HepG2 (cell line): Measurements from ENCODE around the gene NELL2. TPM values are rescaled to one million over a fixed set of nuclear protein-coding genes. Genes with fewer than 3 reads are reported as not detected.

ENCODE experiments used
- ATAC-seq: fragments of 200-7000 bp; cut with Tn5 transposase; 3 replicates; pipeline ENCODE4 v1.9.1; 2020; ENCODE audit warnings: mild to moderate bottlenecking, moderate library complexity
- BruUV-seq: library from RNA; stranded (reverse); fragments of 400-500 nt; replicated peaks from 2 replicates; lab custom pipeline; 2021; lab: Mats Ljungman, UMichigan
- CTCF ChIA-PET: fragments of 300-600 bp; formaldehyde crosslinking; extraction: SDS; loops from one replicate; lab custom pipeline; 2021; ENCODE audit warnings: low total read pairs, inconsistent platforms, low intra/inter-chr PET ratio; lab: Yijun Ruan, JAX
- POLR2A ChIA-PET: fragments of 350-600 bp; sonication (Branson Sonifier 250); formaldehyde crosslinking; loops from one replicate; lab custom pipeline; 2020; ENCODE audit warnings: antibody characterized with exemption, inconsistent platforms; lab: Yijun Ruan, JAX
- DNase-seq: peaks from one replicate; pipeline ENCODE4 v3.0.0-alpha.2; 2015; ENCODE audit warnings: low spot score
- FAIRE-seq: peaks from 3 replicates; lab custom pipeline; 2011; peaks lifted over from hg19 to GRCh38; lab: Jason Lieb, UNC
- H2AFZ ChIP-seq: one replicate; pipeline ENCODE4 v1.6.1; 2011; ENCODE audit warnings: low read length, inconsistent platforms
- H3K27ac ChIP-seq: fragments of 300-600 bp; 3 replicates; pipeline ENCODE4 v1.8.0; 2011; ENCODE audit warnings: mixed run types, mild to moderate bottlenecking, mixed read lengths, low read length, inconsistent platforms; ENCODE audit not compliant: insufficient read depth; ENCODE audit errors: extremely low read length
- H3K27me3 ChIP-seq, 2 experiments: fragments of 200-600 bp in 1 of 2; 2 replicates in 1 of 2; 3 replicates in 1 of 2; pipeline versions ENCODE4 v1.6.0 to v1.8.0; 2011; ENCODE audit warnings: low read length in 2 of 2, mild to moderate bottlenecking in 2 of 2, moderate library complexity in 2 of 2, inconsistent platforms in 1 of 2; ENCODE audit not compliant: insufficient read depth in 2 of 2, control insufficient read depth in 1 of 2
- H3K36me3 ChIP-seq, 2 experiments: fragments of 200-600 bp in 1 of 2; replicated peaks in 1 of 2; 2 replicates in 1 of 2; 3 replicates in 1 of 2; pipeline versions ENCODE4 v1.5.1 to v1.8.0; 2011; ENCODE audit warnings: low read length in 2 of 2, inconsistent platforms in 1 of 2; ENCODE audit not compliant: insufficient read depth in 2 of 2, control insufficient read depth in 1 of 2
- H3K4me1 ChIP-seq: 2 replicates; pipeline ENCODE4 v1.5.1; 2012; ENCODE audit warnings: low read length, inconsistent platforms; ENCODE audit not compliant: insufficient read depth
- H3K4me2 ChIP-seq: 2 replicates; pipeline ENCODE4 v1.6.0; 2011; ENCODE audit warnings: low read depth, low read length, inconsistent platforms
- H3K4me3 ChIP-seq, 3 experiments: fragments of 200-600 bp in 1 of 3; sonication (generic), shearing (Covaris generic) in 1 of 3; replicated peaks in 1 of 3; 2 replicates each; pipeline ENCODE4 v1.5.1; 2011 to 2016; ENCODE audit warnings: low read length in 3 of 3, inconsistent platforms in 2 of 3, low read depth in 2 of 3, mild to moderate bottlenecking in 2 of 3, control low read depth in 1 of 3, mixed read lengths in 1 of 3; ENCODE audit not compliant: insufficient read depth in 1 of 3
- H3K79me2 ChIP-seq: one replicate; pipeline ENCODE4 v1.6.1; 2011; ENCODE audit warnings: low read length, inconsistent platforms; ENCODE audit not compliant: insufficient read depth
- H3K9ac ChIP-seq: 2 replicates; pipeline ENCODE4 v1.6.0; 2011; ENCODE audit warnings: mild to moderate bottlenecking, low read depth, low read length, inconsistent platforms; ENCODE audit not compliant: insufficient read depth
- H3K9me3 ChIP-seq: 2 replicates; pipeline ENCODE4 v1.5.1; 2012; ENCODE audit warnings: mild to moderate bottlenecking, low read length
- H4K20me1 ChIP-seq: 2 replicates; pipeline ENCODE4 v1.6.0; 2011; ENCODE audit warnings: inconsistent platforms, mild to moderate bottlenecking, low read length, moderate library complexity; ENCODE audit not compliant: insufficient read depth
- ARNT2 ChIP-seq: sonication (generic); formaldehyde crosslinking; IDR thresholded peaks from 2 replicates; pipeline ENCODE4 v1.8.0; 2022; ENCODE audit warnings: mild to moderate bottlenecking, low read depth, missing genetic modification reagents, moderate library complexity
- CCDC6 ChIP-seq: sonication (generic); formaldehyde crosslinking; IDR thresholded peaks from 2 replicates; pipeline ENCODE4 v1.8.1; 2022; ENCODE audit warnings: mild to moderate bottlenecking, missing genetic modification reagents, moderate library complexity
- FLYWCH1 ChIP-seq: sonication (generic); formaldehyde crosslinking; IDR thresholded peaks from 2 replicates; pipeline ENCODE4 v1.8.1; 2023; ENCODE audit warnings: mild to moderate bottlenecking, missing genetic modification reagents
- SATB2 ChIP-seq: sonication (generic); formaldehyde crosslinking; IDR thresholded peaks from 2 replicates; pipeline ENCODE4 v1.5.0; 2020; ENCODE audit warnings: missing genetic modification reagents
- ZFP36 ChIP-seq: fragments of 150-350 bp; IDR thresholded peaks from 2 replicates; pipeline ENCODE4 v1.6.1; 2018; ENCODE audit warnings: borderline replicate concordance, low read length, low read depth; ENCODE audit not compliant: partially characterized antibody
- ZNF839 ChIP-seq: sonication (generic); formaldehyde crosslinking; IDR thresholded peaks from 2 replicates; pipeline ENCODE4 v1.4.0; 2020; ENCODE audit warnings: missing genetic modification reagents, mild to moderate bottlenecking, borderline replicate concordance
- ZSCAN21 ChIP-seq: sonication (generic); formaldehyde crosslinking; IDR thresholded peaks from 2 replicates; pipeline ENCODE4 v1.8.0; 2022; ENCODE audit warnings: mild to moderate bottlenecking, missing genetic modification reagents, moderate library complexity, borderline replicate concordance
- ZSCAN29 ChIP-seq: sonication (generic); formaldehyde crosslinking; conservative IDR thresholded peaks from 2 replicates; pipeline ENCODE4 v1.4.0; 2020; ENCODE audit warnings: mild to moderate bottlenecking, missing genetic modification reagents
- WGBS: methylation state at CpG from one replicate; pipeline ENCODE4 v1.1.6; 2017; ENCODE audit warnings: low lambda C conversion rate; 5-methylcytosine and 5-hydroxymethylcytosine counted together
- in situ Hi-C: cut with HindIII; loops from 2 replicates; pipeline ENCODE4 v1.10.0; 2017; ENCODE audit warnings: low pct_unique_long_range_greater_than_20kb; ENCODE audit not compliant: extremely low pct_ligation_motif_present
- intact Hi-C: fragments of 100-400 bp; cut with micrococcal nuclease; formaldehyde crosslinking; loops from one replicate; pipeline ENCODE4 v1.10.0; 2022; ENCODE audit not compliant: unreplicated experiment
- polyA plus RNA-seq, 8 experiments: library from polyadenylated mRNA; depleted of rRNA in 3 of 8; stranded (reverse) in 7 of 8; unstranded in 1 of 8; fragments of >200 nt; fragmentation: Illumina TruSeq in 4 of 8; extraction: Trizol in 4 of 8; gene quantifications; 2 replicates each; pipeline versions ENCODE4 v1.2.1 to v1.2.3, GENCODE V29; 2011 to 2016; ENCODE audit warnings: low read depth in 4 of 8, missing spikeins in 1 of 8, mixed read lengths in 1 of 8; ENCODE audit not compliant: insufficient read depth in 1 of 8
- total RNA-seq, 5 experiments: library from RNA; depleted of rRNA; stranded (reverse); fragments of >200 nt; fragmentation: Illumina TruSeq; extraction: Trizol; gene quantifications; 2 replicates each; pipeline ENCODE4 v1.2.3, GENCODE V29; 2016; ENCODE audit warnings: low read depth in 1 of 5
- TF ChIP-seq, protein P1 (sequence below): sonication (generic); formaldehyde crosslinking; conservative IDR thresholded peaks from 2 replicates; pipeline ENCODE4 v1.5.0; 2020; ENCODE audit warnings: missing genetic modification reagents
- TF ChIP-seq, protein P2 (sequence below): sonication (generic); formaldehyde crosslinking; IDR thresholded peaks from 2 replicates; pipeline ENCODE4 v1.4.0; 2020; ENCODE audit warnings: missing genetic modification reagents, borderline replicate concordance
- TF ChIP-seq, protein P3 (sequence below): sonication (generic); formaldehyde crosslinking; IDR thresholded peaks from 2 replicates; pipeline ENCODE4 v1.8.0; 2022; ENCODE audit warnings: missing genetic modification reagents, mild to moderate bottlenecking, inconsistent platforms, borderline replicate concordance
- TF ChIP-seq, protein P4 (sequence below): IDR thresholded peaks from 2 replicates; pipeline ENCODE4 v1.6.1; 2016; ENCODE audit warnings: missing compliant biosample characterization, missing genetic modification reagents, borderline replicate concordance

The NELL2 gene
- total and polyA plus RNA-seq, 2 of the 13 experiments (the other 11 are each of a cell fraction or from before 2014, with no cell fraction given), result 0.11 TPM; not detected in 1

DNA sequence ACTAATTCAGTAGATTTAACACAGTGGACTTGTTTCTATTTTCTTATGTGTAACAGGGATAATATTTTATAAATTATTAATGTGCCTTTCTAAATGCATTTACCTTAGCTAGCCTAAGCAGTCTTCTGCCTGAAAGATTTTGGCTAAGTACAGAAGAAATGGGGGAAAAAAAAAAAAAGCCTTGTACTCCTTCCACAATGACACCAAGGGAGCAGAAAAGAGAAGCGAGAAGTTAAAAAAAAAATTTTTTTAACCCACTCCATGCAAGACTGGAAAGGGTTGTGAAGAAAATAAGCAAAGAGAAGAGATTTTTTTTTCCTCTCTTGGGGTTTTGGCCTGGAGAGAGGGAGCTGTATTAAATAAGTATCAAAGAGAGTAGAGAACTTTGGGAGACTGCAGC lies 28.7 kb downstream of the NELL2 start:
- intact Hi-C loops (no loop called here), in situ Hi-C loops (no loop called here)
- Histone ChIP-seq H3K27me3 (no peaks in the 10 kb centered on the region), H3K9ac (no peak overlapping the region), H3K27ac (no peak overlapping the region), H3K4me1 (no peaks in the 10 kb centered on the region), H4K20me1 (no peaks in the 10 kb centered on the region), H2AFZ (no peak overlapping the region), H3K9me3 (no peaks in the 10 kb centered on the region), H3K79me2 (no peaks in the 10 kb centered on the region), H3K4me3 (no peak overlapping the region), H3K36me3 (no peaks in the 10 kb centered on the region), H3K4me2 (no peak overlapping the region)
- CTCF ChIA-PET, result no interaction called here
- POLR2A ChIA-PET, result no interaction called here
- FAIRE-seq (no peak), ATAC-seq (no peak), DNase-seq (no peak)
- TF ChIP-seq ZNF839 (CRISPR knock-in tag) (no peak), FLYWCH1 (CRISPR knock-in tag) (no peak)
- no TSS peak for BruUV-seq
- WGBS, result 2% methylated on average over 1 of the region's 1 CpG

DNA sequence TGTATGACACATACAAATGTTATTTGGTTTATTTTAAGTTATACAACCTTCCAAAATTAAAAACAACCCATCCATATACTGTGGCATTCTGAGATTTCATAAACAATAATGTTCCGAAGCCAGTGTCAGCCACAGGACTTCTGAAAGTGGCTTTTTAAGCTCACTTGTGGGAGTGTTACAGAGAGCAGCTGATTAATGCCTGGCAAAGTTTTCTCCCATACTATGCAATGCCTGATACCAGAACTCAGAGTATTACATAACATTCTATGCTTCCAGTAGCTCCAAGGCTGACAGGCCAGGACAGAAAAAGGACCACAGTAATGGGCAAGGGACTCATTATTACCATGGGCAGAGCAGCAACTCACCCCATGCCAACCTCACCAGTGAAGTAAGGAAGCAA lies 29.3 kb downstream of the NELL2 start:
- DNase-seq (no peak), FAIRE-seq (no peak), ATAC-seq (no peak)
- Histone ChIP-seq H3K9me3 (no peaks in the 10 kb centered on the region), H3K9ac (no peak overlapping the region), H3K36me3 (no peaks in the 10 kb centered on the region), H3K4me2 (no peak overlapping the region), H2AFZ (no peak overlapping the region), H3K4me1 (no peaks in the 10 kb centered on the region), H3K27ac (no peak overlapping the region), H3K4me3 (no peak overlapping the region), H4K20me1 (no peaks in the 10 kb centered on the region), H3K27me3 (no peaks in the 10 kb centered on the region), H3K79me2 (no peaks in the 10 kb centered on the region)
- in situ Hi-C loops, result no loop called here
- BruUV-seq, result no TSS peak
- 0% methylated on average over 1 of the region's 1 CpG for WGBS
- POLR2A ChIA-PET, result no interaction called here
- CTCF ChIA-PET, result no interaction called here
- intact Hi-C loops, result no loop called here
- TF ChIP-seq ZFP36 (no peak), CCDC6 (CRISPR knock-in tag) (no peak), ARNT2 (CRISPR knock-in tag) (no peak), SATB2 (CRISPR knock-in tag) (no peak), ZSCAN29 (no peak), ZSCAN21 (CRISPR knock-in tag) (no peak)
- TF ChIP-seq, protein P1, sequence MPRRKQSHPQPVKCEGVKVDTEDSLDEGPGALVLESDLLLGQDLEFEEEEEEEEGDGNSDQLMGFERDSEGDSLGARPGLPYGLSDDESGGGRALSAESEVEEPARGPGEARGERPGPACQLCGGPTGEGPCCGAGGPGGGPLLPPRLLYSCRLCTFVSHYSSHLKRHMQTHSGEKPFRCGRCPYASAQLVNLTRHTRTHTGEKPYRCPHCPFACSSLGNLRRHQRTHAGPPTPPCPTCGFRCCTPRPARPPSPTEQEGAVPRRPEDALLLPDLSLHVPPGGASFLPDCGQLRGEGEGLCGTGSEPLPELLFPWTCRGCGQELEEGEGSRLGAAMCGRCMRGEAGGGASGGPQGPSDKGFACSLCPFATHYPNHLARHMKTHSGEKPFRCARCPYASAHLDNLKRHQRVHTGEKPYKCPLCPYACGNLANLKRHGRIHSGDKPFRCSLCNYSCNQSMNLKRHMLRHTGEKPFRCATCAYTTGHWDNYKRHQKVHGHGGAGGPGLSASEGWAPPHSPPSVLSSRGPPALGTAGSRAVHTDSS (CRISPR knock-in tag), result no peak
- TF ChIP-seq, protein P2, sequence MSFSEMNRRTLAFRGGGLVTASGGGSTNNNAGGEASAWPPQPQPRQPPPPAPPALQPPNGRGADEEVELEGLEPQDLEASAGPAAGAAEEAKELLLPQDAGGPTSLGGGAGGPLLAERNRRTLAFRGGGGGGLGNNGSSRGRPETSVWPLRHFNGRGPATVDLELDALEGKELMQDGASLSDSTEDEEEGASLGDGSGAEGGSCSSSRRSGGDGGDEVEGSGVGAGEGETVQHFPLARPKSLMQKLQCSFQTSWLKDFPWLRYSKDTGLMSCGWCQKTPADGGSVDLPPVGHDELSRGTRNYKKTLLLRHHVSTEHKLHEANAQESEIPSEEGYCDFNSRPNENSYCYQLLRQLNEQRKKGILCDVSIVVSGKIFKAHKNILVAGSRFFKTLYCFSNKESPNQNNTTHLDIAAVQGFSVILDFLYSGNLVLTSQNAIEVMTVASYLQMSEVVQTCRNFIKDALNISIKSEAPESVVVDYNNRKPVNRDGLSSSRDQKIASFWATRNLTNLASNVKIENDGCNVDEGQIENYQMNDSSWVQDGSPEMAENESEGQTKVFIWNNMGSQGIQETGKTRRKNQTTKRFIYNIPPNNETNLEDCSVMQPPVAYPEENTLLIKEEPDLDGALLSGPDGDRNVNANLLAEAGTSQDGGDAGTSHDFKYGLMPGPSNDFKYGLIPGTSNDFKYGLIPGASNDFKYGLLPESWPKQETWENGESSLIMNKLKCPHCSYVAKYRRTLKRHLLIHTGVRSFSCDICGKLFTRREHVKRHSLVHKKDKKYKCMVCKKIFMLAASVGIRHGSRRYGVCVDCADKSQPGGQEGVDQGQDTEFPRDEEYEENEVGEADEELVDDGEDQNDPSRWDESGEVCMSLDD (CRISPR knock-in tag), result no peak
- TF ChIP-seq, protein P3, sequence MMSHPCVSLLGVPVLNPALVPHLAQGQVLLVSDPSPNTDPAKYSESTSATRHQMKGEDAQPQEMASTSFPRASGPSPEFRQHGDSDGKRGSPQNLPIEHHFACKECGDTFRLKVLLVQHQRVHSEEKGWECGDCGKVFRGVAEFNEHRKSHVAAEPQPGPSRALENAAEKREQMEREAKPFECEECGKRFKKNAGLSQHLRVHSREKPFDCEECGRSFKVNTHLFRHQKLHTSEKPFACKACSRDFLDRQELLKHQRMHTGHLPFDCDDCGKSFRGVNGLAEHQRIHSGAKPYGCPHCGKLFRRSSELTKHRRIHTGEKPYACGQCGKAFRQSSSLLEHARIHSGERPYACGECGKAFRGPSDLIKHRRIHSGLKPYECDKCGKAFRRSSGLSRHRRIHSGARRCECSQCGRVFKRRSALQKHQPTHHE, result no peak
- TF ChIP-seq, protein P4, sequence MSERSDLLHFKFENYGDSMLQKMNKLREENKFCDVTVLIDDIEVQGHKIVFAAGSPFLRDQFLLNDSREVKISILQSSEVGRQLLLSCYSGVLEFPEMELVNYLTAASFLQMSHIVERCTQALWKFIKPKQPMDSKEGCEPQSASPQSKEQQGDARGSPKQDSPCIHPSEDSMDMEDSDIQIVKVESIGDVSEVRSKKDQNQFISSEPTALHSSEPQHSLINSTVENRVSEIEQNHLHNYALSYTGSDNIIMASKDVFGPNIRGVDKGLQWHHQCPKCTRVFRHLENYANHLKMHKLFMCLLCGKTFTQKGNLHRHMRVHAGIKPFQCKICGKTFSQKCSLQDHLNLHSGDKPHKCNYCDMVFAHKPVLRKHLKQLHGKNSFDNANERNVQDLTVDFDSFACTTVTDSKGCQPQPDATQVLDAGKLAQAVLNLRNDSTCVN (CRISPR knock-in tag), result no peak
